Esophagus muscularis mucosa (tissue), 4 donors: ENCODE data around the gene ITGA7.

ENCODE experiments used
- EP300 ChIP-seq: sonication (generic); formaldehyde crosslinking; IDR thresholded peaks from one replicate; pipeline ENCODE4 v1.6.1; 2017; ENCODE audit warnings: antibody characterized with exemption
- POLR2A ChIP-seq: fragments of 450-650 bp; IDR thresholded peaks from one replicate; pipeline ENCODE4 v1.6.1; 2017; ENCODE audit warnings: antibody characterized with exemption, moderate library complexity, mild to moderate bottlenecking, low read depth
- POLR2AphosphoS5 ChIP-seq, 2 donors: sonication (generic); formaldehyde crosslinking; IDR thresholded peaks; one replicate each; pipeline ENCODE4 v1.6.1; 2017; ENCODE audit warnings: antibody characterized with exemption in 2 of 2
- TF ChIP-seq, protein P1 (sequence below), 3 experiments: fragments of 200-600 bp in 2 of 3; fragments of 450-650 bp in 1 of 3; sonication (generic) in 2 of 3; IDR thresholded peaks; one replicate each; pipeline ENCODE4 v1.5.1; 2017 to 2019; ENCODE audit warnings: antibody characterized with exemption in 3 of 3, mild to moderate bottlenecking in 2 of 3, moderate library complexity in 1 of 3

DNA sequence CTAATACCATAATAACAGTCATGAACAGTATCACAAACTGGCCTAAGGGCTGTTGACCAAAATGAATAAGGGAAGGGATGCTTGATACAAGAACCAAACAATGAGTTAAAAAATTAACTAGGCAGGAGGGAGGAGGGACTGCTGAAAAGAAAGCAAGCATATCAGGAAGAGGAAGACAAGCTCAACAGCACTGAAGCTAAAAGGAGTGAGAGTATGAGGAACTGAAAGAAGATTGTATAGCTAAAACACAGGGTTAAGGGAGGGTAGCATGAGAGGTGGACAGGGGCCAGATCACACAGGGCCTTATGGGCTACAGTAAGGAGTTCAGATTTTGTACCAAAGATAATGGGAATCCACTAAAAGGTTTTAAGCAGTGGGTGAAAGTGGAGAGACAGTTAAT is 34.1 kb downstream of the ITGA7 start:
- TF ChIP-seq, protein P1, sequence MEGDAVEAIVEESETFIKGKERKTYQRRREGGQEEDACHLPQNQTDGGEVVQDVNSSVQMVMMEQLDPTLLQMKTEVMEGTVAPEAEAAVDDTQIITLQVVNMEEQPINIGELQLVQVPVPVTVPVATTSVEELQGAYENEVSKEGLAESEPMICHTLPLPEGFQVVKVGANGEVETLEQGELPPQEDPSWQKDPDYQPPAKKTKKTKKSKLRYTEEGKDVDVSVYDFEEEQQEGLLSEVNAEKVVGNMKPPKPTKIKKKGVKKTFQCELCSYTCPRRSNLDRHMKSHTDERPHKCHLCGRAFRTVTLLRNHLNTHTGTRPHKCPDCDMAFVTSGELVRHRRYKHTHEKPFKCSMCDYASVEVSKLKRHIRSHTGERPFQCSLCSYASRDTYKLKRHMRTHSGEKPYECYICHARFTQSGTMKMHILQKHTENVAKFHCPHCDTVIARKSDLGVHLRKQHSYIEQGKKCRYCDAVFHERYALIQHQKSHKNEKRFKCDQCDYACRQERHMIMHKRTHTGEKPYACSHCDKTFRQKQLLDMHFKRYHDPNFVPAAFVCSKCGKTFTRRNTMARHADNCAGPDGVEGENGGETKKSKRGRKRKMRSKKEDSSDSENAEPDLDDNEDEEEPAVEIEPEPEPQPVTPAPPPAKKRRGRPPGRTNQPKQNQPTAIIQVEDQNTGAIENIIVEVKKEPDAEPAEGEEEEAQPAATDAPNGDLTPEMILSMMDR (IDR thresholded peaks at IDR 0.05) = no peak
- TF ChIP-seq EP300 = no peak
- TF ChIP-seq POLR2A = no peak
- no peak for TF ChIP-seq POLR2AphosphoS5 (IDR thresholded peaks at IDR 0.05)
